OCI-M2 (cell line): Measurements from ENCODE around the gene MROH2A.

Experiments
- DNase-seq: peaks from one replicate; lab custom pipeline; 2025; ENCODE audit not compliant: unreplicated experiment; lab: John Stamatoyannopoulos, UW

The MROH2A gene

GRCh38 chr2:233801357-233802131 is 23.4 kb downstream of the MROH2A start:
- no peak for DNase-seq

GRCh38 chr2:233802132-233802815 is 24.1 kb downstream of the MROH2A start:
- no peak for DNase-seq

GRCh38 chr2:233803292-233803911 is 25.3 kb downstream of the MROH2A start:
- DNase-seq = no peak

GRCh38 chr2:233803994-233804393 is 25.9 kb downstream of the MROH2A start:
- DNase-seq = no peak

- DNase-seq = no peak
These were observed 29.2 kb downstream of the MROH2A start for GRCh38 chr2:233807215-233807865.

GRCh38 chr2:233807966-233808935 is 30.1 kb downstream of the MROH2A start:
- no peak for DNase-seq

- DNase-seq = no peak
These were observed 32.3 kb downstream of the MROH2A start for GRCh38 chr2:233810385-233810784.

GRCh38 chr2:233811087-233811486 is 33.0 kb downstream of the MROH2A start:
- DNase-seq = no peak

GRCh38 chr2:233811732-233812131 is 33.6 kb downstream of the MROH2A start:
- DNase-seq = no peak

GRCh38 chr2:233813236-233814055 is 35.3 kb downstream of the MROH2A start:
- DNase-seq = no peak

GRCh38 chr2:233814056-233814835 is 36.1 kb downstream of the MROH2A start:
- no peak for DNase-seq

- no peak for DNase-seq
These were observed 37.7 kb downstream of the MROH2A start for GRCh38 chr2:233815861-233816260.

GRCh38 chr2:233816334-233816733 is 38.2 kb downstream of the MROH2A start:
- DNase-seq = no peak

GRCh38 chr2:233816771-233817170 is 38.6 kb downstream of the MROH2A start:
- no peak for DNase-seq

- no peak for DNase-seq
These were observed 39.3 kb downstream of the MROH2A start for GRCh38 chr2:233817361-233817911.

- no peak for DNase-seq
These were observed 40.0 kb downstream of the MROH2A start for GRCh38 chr2:233817995-233818638.

GRCh38 chr2:233818639-233819621 is 40.8 kb downstream of the MROH2A start:
- no peak for DNase-seq
